Measurements from ENCODE around the gene PREX1.

The PREX1 gene

GRCh38 chr20:48824830-48825565 lies 2.8 kb downstream of the PREX1 start:
- no peak for DNase-seq

DNA sequence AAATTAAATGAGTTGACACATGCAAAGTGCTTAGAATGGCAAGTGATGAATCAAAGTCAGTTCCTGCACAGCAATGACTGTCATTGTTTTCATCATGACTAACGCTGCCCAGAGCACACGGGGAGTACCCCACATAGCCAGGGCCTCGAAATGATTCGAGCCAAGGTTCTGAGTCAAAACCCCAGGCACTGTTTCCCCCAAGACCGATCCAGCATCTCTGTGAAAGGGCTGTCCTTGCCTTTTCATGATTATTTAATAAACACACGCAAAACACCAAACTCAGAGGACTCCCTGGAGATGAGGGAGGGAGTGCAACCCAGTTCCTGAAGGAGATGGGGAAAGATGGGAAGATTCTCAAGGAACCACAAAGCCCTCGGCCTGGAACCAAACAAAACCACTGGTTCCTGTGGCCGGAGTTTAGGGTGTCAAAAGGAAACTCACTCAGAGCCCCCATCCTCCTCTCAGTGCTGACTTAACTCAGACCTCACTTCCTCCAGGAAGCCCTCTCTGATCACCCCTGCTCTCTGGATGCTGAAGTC lies 3.8 kb downstream of the PREX1 start:
- no peak for DNase-seq

- DNase-seq = no peak
Measured at GRCh38 chr20:48823476-48823875, 4.3 kb downstream of the PREX1 start.

- DNase-seq = no peak
Measured at GRCh38 chr20:48822879-48823385, 4.9 kb downstream of the PREX1 start.

- no peak for DNase-seq
Measured at GRCh38 chr20:48822178-48822577, 5.6 kb downstream of the PREX1 start.

DNA sequence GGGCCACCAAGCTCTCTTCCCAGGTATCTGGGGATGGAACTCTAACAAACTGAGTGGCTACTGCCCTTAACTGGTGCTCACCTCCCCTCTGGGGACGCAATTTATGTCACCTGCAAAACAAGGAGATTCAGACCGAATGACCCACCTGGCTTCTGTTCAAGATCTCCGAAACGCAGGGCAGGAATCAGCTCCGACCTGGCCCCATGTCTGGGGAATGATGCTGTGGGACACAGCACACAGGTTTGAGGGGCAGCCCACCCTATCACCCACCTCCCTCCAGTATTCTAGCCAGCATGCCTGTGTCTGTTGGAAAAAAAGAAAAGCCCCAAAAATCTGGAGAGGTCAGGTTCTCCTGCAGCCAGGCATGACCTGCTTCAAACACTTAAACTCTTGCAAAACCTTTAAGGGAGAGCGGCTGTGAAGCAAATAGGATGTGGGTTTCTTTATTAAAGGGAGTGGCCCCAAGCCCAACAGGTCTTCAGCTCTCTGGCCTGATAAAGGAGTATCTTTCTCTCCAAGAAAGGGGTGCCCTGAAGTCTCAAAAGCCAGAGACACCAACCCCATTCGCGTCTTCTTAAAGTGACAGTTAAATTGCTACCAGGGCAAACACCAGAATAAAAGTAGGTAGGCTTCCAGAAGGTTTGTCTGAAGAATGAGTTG lies 6.4 kb downstream of the PREX1 start:
- DNase-seq = no peak

GRCh38 chr20:48820649-48820973 lies 7.2 kb downstream of the PREX1 start:
- no peak for DNase-seq

DNA sequence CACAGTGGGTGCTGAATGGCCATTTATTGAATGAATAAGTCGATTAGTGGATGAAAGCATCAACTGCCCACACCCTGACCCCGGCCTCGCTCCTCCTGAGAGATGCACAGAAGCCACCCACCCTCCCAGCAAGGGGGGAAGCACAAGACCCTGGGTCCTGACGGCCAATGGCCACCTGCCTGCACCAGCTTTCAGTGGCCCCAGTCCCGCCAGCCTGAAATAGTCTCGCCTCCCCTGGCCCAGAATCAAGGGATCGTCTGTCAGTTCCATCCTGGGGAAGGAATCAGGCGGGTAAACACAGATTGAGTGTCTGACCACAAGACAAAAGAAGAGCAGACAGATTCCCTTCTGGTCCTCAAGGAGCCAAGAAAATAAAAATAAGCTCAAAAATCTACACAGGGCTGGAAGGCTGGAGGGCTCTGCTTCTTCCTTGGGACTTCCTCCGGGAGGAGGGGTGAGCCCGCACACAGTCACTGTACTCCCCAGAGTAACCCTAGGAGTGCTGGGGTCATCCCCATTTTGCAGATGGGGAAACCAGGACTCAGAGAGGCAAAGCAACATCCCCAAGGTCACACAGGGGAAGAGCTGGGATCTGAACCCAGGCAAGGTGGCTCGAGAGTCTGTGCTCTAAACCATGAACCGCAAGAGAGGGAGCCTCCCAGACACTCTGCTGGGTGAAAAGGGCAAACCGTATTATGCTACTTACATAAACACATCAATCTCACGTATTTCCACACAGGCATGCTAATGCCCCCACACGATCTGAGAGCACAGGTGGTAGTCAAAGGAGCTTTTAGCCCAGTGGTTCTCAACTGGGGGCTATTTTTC lies 7.8 kb downstream of the PREX1 start:
- no peak for DNase-seq

GRCh38 chr20:48819089-48819488 lies 8.7 kb downstream of the PREX1 start:
- DNase-seq = no peak

- DNase-seq = no peak
Measured at GRCh38 chr20:48818481-48818987, 9.3 kb downstream of the PREX1 start.

DNA sequence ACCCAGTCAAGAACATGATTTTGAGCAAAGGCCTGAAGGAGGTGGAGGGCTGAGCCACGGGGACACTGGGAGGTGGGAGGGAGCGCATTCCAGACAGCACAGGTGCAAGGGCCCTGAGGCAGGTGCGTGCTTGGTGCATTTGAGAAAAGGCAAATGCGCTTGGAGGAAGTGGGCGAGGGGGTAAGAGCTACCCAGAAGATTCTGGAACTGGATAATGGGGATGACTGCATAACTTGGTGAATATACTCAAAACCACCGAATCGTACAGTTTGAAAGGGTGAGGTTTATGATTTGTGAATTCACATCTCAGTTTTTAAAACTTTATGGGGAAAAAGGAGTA lies 9.8 kb downstream of the PREX1 start:
- DNase-seq = no peak

- no peak for DNase-seq
Measured at GRCh38 chr20:48817367-48818030, 10.3 kb downstream of the PREX1 start.

DNA sequence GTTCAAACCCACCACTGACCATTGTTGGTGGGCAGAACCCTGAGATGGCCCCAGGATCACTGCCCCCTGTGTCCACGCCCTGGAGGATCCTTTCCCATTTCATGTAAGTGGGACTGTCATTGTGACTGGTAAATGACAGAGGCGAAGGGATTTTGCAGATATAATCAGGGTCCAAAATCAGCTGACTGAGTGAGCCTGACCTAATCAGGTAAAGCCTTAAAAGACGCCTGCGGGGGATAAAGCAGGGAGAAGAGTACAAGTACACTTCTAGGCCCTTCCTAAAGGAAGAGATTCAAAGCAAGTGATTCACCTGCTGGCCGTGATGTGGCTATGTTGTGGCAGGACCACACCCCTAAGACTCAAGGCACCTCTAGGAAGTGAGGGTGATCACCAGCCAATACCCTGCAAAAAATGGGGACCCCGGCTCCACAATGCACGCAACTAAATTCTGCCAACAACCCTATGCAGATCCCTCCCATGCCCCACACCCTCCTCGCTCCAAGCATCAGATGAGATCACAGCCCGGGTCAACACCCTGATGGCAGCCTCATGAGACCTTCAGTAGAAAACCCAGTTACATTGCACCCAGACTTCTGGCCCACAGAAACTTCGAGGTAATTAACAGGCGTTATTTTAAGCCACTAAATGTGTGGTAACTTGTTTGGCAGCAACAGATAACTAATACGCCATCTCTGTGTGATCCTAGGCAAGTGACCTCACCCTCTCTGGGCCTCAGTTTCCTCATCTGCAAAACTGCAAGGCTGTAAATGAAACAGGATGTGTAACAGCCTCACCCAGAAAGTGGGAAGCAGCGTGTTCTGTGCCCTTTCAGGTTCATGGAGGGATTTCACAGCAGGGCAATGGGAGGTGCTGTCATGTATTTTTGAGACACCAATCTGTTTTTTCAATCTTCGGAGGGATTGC lies 11.3 kb downstream of the PREX1 start:
- no peak for DNase-seq

DNA sequence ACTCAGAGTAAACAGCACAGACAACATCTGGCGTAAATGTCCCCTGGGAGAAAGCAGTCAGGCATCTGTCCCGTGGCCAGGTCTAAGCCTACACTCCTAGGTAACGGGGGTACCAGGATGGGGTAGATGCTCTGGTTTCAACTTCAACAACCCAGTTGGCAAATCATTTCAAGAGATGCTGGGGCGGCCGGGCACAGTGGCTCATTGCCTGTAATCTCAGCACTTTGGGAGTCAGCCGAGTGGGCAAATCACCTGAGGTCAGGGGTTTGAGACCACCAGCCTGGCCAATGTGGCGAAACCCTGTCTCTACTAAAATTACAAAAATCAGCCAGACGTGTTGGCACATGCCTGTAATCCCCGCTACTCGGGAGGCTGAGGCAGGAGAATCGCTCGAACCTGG lies 12.3 kb downstream of the PREX1 start:
- no peak for DNase-seq

GRCh38 chr20:48814633-48815032 lies 13.2 kb downstream of the PREX1 start:
- DNase-seq = no peak

DNA sequence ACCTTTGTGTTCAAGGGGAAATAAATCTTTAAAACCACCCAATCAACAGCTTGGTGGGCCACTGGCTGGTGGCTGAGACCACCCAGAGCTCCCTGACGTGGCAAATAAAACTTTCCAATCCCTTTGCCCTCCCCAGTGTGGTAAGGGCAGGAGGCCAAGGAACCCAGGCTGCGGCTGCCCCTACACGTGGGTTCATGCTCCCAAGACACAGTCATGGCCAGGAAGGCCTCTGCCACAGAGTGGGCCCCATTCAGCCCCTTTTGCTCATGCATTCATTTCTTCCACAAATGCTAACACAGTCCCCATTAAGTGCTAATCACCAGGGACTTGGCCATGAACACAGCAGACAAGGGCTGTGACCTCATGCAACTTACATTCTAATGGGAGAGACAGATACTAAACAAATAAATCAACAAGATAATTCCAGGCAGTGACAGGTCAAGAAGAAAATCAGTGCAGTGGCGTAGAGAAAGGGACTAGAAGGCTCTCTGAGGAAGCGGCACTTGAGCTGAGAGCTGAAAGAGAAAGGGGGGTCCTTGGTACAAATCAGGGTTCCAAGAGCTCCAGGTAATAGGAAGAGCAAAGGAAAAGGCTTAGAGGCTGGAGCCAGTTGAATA lies 13.8 kb downstream of the PREX1 start:
- no peak for DNase-seq

DNA sequence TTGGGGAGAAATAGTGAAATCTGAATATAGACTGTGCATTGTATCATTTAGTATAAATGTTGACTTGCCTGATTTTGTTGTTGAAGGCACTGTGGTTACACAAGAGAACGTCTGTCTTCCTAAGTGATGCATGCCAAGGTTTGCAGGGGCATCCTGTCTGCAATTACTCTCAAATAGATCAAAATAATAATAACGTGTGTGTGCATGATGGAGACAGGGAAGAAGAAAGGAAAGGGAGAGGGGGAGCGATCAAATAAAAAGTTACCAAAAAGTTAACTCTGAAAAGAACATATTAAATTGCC lies 14.4 kb downstream of the PREX1 start:
- no peak for DNase-seq

DNA sequence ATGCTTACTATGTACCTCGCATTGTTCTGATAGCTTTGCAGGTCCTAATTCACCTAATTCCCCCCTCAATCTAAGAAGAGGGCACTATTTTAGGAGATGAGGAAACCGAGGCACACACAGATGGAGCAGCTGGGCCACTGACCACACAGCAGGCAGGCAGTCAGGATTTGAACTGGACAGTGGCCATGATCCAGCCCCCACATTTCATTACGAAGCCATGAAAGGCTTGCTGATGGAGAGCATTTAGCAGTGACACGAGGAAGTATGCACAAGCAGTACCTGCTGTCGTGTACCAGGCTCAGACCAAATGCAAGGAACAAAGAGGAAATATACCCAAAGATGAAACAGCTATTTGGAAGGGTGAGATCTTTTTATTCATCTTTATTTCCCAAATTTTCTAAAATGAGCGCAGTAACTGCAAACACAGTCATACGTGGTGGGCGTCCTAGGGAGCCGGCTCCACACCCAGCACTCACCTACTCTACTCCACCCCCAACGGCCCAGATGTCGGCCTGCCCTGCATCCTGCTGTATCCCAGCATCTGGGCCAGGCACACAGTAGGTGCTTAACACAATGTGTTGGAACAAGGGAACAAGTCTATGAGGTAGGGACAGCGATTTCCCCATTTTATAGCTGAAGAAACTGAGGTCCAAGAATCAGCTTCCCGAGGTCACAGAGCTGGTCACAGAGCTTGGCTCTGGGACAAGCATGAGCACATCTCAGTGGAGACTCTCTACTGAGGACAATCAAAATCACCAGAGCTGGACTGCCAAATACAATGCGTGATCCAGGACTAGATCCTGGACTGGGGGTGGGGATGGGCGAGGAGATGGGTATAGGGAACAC lies 15.0 kb downstream of the PREX1 start:
- DNase-seq = no peak

DNA sequence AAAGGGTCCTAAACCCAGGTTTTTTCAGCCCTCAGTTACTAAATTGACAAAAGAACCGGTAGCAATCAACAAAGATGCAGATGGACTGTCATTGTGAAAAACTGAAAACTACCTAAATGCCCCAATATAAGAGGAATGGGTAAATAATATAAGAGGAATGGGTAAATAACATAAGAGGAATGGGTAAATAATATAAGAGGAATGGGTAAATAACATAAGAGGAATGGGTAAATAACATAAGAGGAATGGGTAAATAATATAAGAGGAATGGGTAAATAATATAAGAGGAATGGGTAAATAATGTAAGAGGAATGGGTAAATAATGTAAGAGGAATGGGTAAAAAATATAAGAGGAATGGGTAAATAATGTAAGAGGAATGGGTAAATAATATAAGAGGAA lies 15.7 kb downstream of the PREX1 start:
- peak; percentile 44 for DNase-seq

- DNase-seq = no peak
Measured at GRCh38 chr20:48809673-48810072, 18.1 kb downstream of the PREX1 start.
